ENCODE results near the gene NSD2.

- TF ChIP-seq EZH2 (IDR thresholded peaks at IDR 0.05; ENCODE audit: borderline replicate concordance), result no peak
- no peak for TF ChIP-seq CTCF (IDR thresholded peaks at IDR 0.05; ENCODE audit: poor library complexity)
- no peak for TF ChIP-seq EZH2phosphoT487 (IDR thresholded peaks at IDR 0.05; ENCODE audit: low read depth, severe bottlenecking, unreplicated experiment)
Observed at GRCh38 chr4:1869530-1870327, 1.5 kb upstream of the NSD2 start.
